WTC11 (cell line): Measurements from ENCODE around the gene SNX18. TPM values are rescaled to one million over a fixed set of nuclear protein-coding genes. Genes with fewer than 3 reads are reported as not detected.

Source experiments
- ATAC-seq: fragments of 200-7000 bp; cut with Tn5 transposase; 2 replicates; pipeline ENCODE4 v1.10.0; 2021; ENCODE audit warnings: mild to moderate bottlenecking, moderate library complexity
- CTCF ChIA-PET: fragments of 300-600 bp; sonication (Branson Sonifier 250); formaldehyde crosslinking; loops from one replicate; lab custom pipeline; 2021; ENCODE audit warnings: antibody characterized with exemption; lab: Charles Lee
- POLR2A ChIA-PET: fragments of 350-600 bp; sonication (Branson Sonifier 250); formaldehyde crosslinking; loops from one replicate; lab custom pipeline; 2021; ENCODE audit warnings: antibody characterized with exemption; lab: Charles Lee
- DNase-seq: peaks from one replicate; pipeline ENCODE4 v3.0.0; 2021; ENCODE audit warnings: low spot score
- H3K27ac Mint-ChIP-seq: 2 replicates; pipeline ENCODE4 v1.8.0; 2021; ENCODE audit warnings: mixed read lengths
- H3K27me3 Mint-ChIP-seq: 2 replicates; pipeline ENCODE4 v1.8.0; 2021; ENCODE audit warnings: low read depth, mild to moderate bottlenecking, moderate library complexity, mixed read lengths
- H3K36me3 Mint-ChIP-seq: 2 replicates; pipeline ENCODE4 v1.8.0; 2021; ENCODE audit warnings: mixed read lengths
- H3K4me1 Mint-ChIP-seq: 2 replicates; pipeline ENCODE4 v1.8.0; 2022; ENCODE audit warnings: mixed read lengths
- H3K4me3 Mint-ChIP-seq: 2 replicates; pipeline ENCODE4 v1.8.0; 2021; ENCODE audit warnings: mild to moderate bottlenecking, moderate library complexity, mixed read lengths
- H3K9me3 Mint-ChIP-seq: 2 replicates; pipeline ENCODE4 v1.8.0; 2021; ENCODE audit warnings: mixed read lengths
- AR ChIP-seq: fragments of 250-450 bp; sonication (Bioruptor Pico); IDR thresholded peaks from 2 replicates; pipeline ENCODE4 v1.9.0; 2021; ENCODE audit warnings: mild to moderate bottlenecking
- ARID4B ChIP-seq: sonication (generic); formaldehyde crosslinking; IDR thresholded peaks from 2 replicates; pipeline ENCODE4 v1.8.0; 2023; ENCODE audit warnings: missing genetic modification reagents, mild to moderate bottlenecking, borderline replicate concordance
- ATF2 ChIP-seq: sonication (generic); formaldehyde crosslinking; IDR thresholded peaks from 2 replicates; pipeline ENCODE4 v1.8.1; 2022; ENCODE audit warnings: low read depth, missing genetic modification reagents, borderline replicate concordance
- ERG ChIP-seq: fragments of 250-450 bp; sonication (Bioruptor Pico); IDR thresholded peaks from 2 replicates; pipeline ENCODE4 v1.8.0; 2021; ENCODE audit warnings: mild to moderate bottlenecking
- FOXJ3 ChIP-seq: sonication (generic); formaldehyde crosslinking; IDR thresholded peaks from 2 replicates; pipeline ENCODE4 v1.9.0; 2021; ENCODE audit warnings: missing genetic modification reagents, mild to moderate bottlenecking, borderline replicate concordance
- FOXP4 ChIP-seq: sonication (generic); formaldehyde crosslinking; IDR thresholded peaks from 2 replicates; pipeline ENCODE4 v1.8.0; 2022; ENCODE audit warnings: mild to moderate bottlenecking, missing genetic modification reagents
- GABPB1 ChIP-seq: sonication (generic); formaldehyde crosslinking; IDR thresholded peaks from 2 replicates; pipeline ENCODE4 v1.8.1; 2023; ENCODE audit warnings: mild to moderate bottlenecking, missing genetic modification reagents
- GRHL2 ChIP-seq: fragments of 250-450 bp; sonication (Bioruptor Pico); IDR thresholded peaks from 2 replicates; pipeline ENCODE4 v1.8.0; 2022; ENCODE audit warnings: mild to moderate bottlenecking, moderate library complexity; ENCODE audit not compliant: insufficient replicate concordance, severe bottlenecking
- HMGXB4 ChIP-seq: sonication (generic); formaldehyde crosslinking; IDR thresholded peaks from 2 replicates; pipeline ENCODE4 v1.8.1; 2023; ENCODE audit warnings: mild to moderate bottlenecking, moderate library complexity, missing genetic modification reagents
- NFATC4 ChIP-seq: fragments of 250-450 bp; sonication (Bioruptor Pico); IDR thresholded peaks from 2 replicates; pipeline ENCODE4 v1.9.0; 2021; ENCODE audit warnings: mild to moderate bottlenecking
- NFYB ChIP-seq: sonication (generic); formaldehyde crosslinking; conservative IDR thresholded peaks from 2 replicates; pipeline ENCODE4 v1.8.0; 2022; ENCODE audit warnings: low read depth, missing genetic modification reagents
- PRRX2 ChIP-seq: fragments of 250-450 bp; sonication (Bioruptor Pico); IDR thresholded peaks from 2 replicates; pipeline ENCODE4 v1.8.0; 2021; ENCODE audit warnings: mild to moderate bottlenecking
- TEAD1 ChIP-seq: sonication (generic); formaldehyde crosslinking; IDR thresholded peaks from 2 replicates; pipeline ENCODE4 v1.8.0; 2022; ENCODE audit warnings: mild to moderate bottlenecking, missing genetic modification reagents
- TEAD4 ChIP-seq: sonication (generic); formaldehyde crosslinking; IDR thresholded peaks from 2 replicates; pipeline ENCODE4 v1.8.0; 2022; ENCODE audit warnings: mild to moderate bottlenecking, missing genetic modification reagents
- ZBTB43 ChIP-seq: sonication (generic); formaldehyde crosslinking; IDR thresholded peaks from 2 replicates; pipeline ENCODE4 v1.8.1; 2023; ENCODE audit warnings: mild to moderate bottlenecking, missing genetic modification reagents
- ZNF532 ChIP-seq: fragments of 250-450 bp; sonication (Bioruptor Pico); IDR thresholded peaks from 2 replicates; pipeline ENCODE4 v1.9.0; 2021; ENCODE audit warnings: mild to moderate bottlenecking, borderline replicate concordance
- total RNA-seq: library from RNA; stranded (reverse); gene quantifications from 3 replicates; pipeline ENCODE4 v1.2.3, GENCODE V29; 2021

Gene SNX18
- total RNA-seq, 1 experiment from 2014 or later = 24.6 TPM

GRCh38 chr5:54538156-54538555 lies 20.6 kb downstream of the SNX18 start (continued):
- TF ChIP-seq ZBTB43 (CRISPR knock-in tag) (no peak), PRRX2 (CRISPR knock-in tag) (no peak), ZNF532 (CRISPR knock-in tag) (no peak), ERG (CRISPR knock-in tag) (no peak), TEAD1 (CRISPR knock-in tag) (no peak)

- Mint-ChIP-seq H3K4me1 (peaks cover 7% of the 10 kb centered on the region), H3K4me3 (no peak overlapping the region), H3K27ac (no peak overlapping the region), H3K9me3 (peaks cover 10% of the 10 kb centered on the region), H3K36me3 (peaks cover 8% of the 10 kb centered on the region), H3K27me3 (no peaks in the 10 kb centered on the region)
- DNase-seq = no peak
- ChIA-PET POLR2A (no interaction called here), CTCF (no interaction called here)
- no peak for ATAC-seq
- no peak for TF ChIP-seq NFYB (CRISPR knock-in tag)
- TF ChIP-seq NFATC4 (CRISPR knock-in tag) = no peak
- no peak for TF ChIP-seq FOXP4 (CRISPR knock-in tag)
- TF ChIP-seq ARID4B (CRISPR knock-in tag) = no peak
- TF ChIP-seq TEAD4 (CRISPR knock-in tag) = no peak
- no peak for TF ChIP-seq TEAD1 (CRISPR knock-in tag)
- no peak for TF ChIP-seq GABPB1 (CRISPR knock-in tag)
- no peak for TF ChIP-seq GRHL2 (CRISPR knock-in tag)
- no peak for TF ChIP-seq HMGXB4 (CRISPR knock-in tag)
- TF ChIP-seq AR (CRISPR knock-in tag) = no peak
- TF ChIP-seq ATF2 = no peak
- no peak for TF ChIP-seq FOXJ3 (CRISPR knock-in tag)
- TF ChIP-seq PRRX2 (CRISPR knock-in tag) = no peak
These were observed 21.4 kb downstream of the SNX18 start for GRCh38 chr5:54539001-54539400.
